Thyroid gland (tissue), 4 donors: ENCODE measurements around the gene STK31. TPM values are rescaled to one million over a fixed set of nuclear protein-coding genes. Genes with fewer than 3 reads are reported as not detected.
"Not testable (repeated sequence)": the region's sequence is repeated elsewhere in the genome, so short reads cannot be mapped to it uniquely, and the experiment has no call there.

Experiments used
- DNase-seq, 2 donors: peaks; one replicate each; pipeline ENCODE4 v3.0.0-alpha.2; 2019
- H3K27ac ChIP-seq, 3 donors: fragments of 200-600 bp; sonication (generic); 1 replicate in 2 of 3; 2 replicates in 1 of 3; pipeline ENCODE4 v1.5.1; 2016 to 2019; ENCODE audit warnings: mild to moderate bottlenecking in 1 of 3, moderate library complexity in 1 of 3
- H3K27me3 ChIP-seq: fragments of 200-600 bp; sonication (generic); one replicate; pipeline ENCODE4 v1.5.1; 2019
- H3K36me3 ChIP-seq, 2 donors: fragments of 200-600 bp; sonication (generic); one replicate each; pipeline ENCODE4 v1.5.1; 2016 to 2019
- H3K4me1 ChIP-seq, 2 donors: fragments of 200-600 bp; sonication (generic); one replicate each; pipeline ENCODE4 v1.5.1; 2017 to 2019
- H3K4me3 ChIP-seq, 3 donors: fragments of 200-600 bp; sonication (generic); replicated peaks in 1 of 3; 1 replicate in 2 of 3; 2 replicates in 1 of 3; pipeline ENCODE4 v1.5.1; 2016; ENCODE audit warnings: mild to moderate bottlenecking in 1 of 3
- H3K9me3 ChIP-seq: fragments of 200-600 bp; sonication (generic); one replicate; pipeline ENCODE4 v1.5.1; 2017
- CTCF ChIP-seq, 6 experiments: fragments of 200-600 bp in 3 of 6; fragments of 450-650 bp in 3 of 6; sonication (generic) in 3 of 6; IDR thresholded peaks; one replicate each; pipeline ENCODE4 v1.5.1; 2016 to 2019; ENCODE audit warnings: antibody characterized with exemption in 6 of 6, mild to moderate bottlenecking in 2 of 6, inconsistent platforms in 1 of 6, moderate library complexity in 1 of 6
- POLR2A ChIP-seq, 2 donors: fragments of 450-650 bp; IDR thresholded peaks; one replicate each; pipeline ENCODE4 v1.6.1; 2017; ENCODE audit warnings: antibody characterized with exemption in 2 of 2, mild to moderate bottlenecking in 2 of 2, moderate library complexity in 1 of 2
- WGBS, 2 donors: methylation state at CpG; one replicate each; pipeline ENCODE4 v1.1.5; 2017; 5-methylcytosine and 5-hydroxymethylcytosine counted together
- intact Hi-C: fragments of 100-400 bp; cut with DNase I; formaldehyde crosslinking; loops from one replicate; pipeline ENCODE4 v1.15.1; 2023
- total RNA-seq, 4 donors: library from RNA; depleted of rRNA; stranded (reverse); fragments of >200 nt; gene quantifications; one replicate each; pipeline ENCODE4 v1.2.3, GENCODE V29; 2016

Gene STK31
- total RNA-seq, 4 donors from 2014 or later: 0.27 to 2.3 (median 0.70) TPM

DNA sequence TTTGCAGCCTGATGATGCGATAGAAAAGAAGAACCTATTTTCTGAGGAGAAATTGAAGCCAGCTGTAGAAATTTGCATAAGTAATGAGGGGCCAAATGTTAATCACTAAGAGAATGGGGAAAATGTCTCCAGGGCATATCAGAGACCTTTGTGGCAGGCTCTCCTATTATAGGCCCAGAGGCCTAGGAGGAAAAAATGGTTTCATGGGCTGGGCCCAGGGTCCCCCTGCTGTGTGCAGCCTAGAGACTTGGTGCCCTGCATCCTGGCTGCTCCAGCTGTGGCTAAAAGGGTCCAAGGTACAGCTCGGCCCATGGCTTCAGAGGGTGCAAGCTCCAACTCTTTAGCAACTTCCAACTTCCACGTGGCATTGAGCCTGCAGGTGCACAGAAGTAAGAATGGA, 123.4 kb downstream of the STK31 start:
- TF ChIP-seq POLR2A (IDR thresholded peaks at IDR 0.05) (no peak), CTCF (IDR thresholded peaks at IDR 0.05) (no peak)
- DNase-seq: no peak
- no peaks in the 10 kb centered on the region for H3K9me3 ChIP-seq
- no peak overlapping the region for H3K4me3 ChIP-seq
- no peak overlapping the region for H3K27ac ChIP-seq
- H3K27me3 ChIP-seq: no peaks in the 10 kb centered on the region
- H3K36me3 ChIP-seq: no peaks in the 10 kb centered on the region
- H3K4me1 ChIP-seq: no peaks in the 10 kb centered on the region
- intact Hi-C loops: no loop called here
- WGBS, 2 donors: 84 to 92% methylated on average over 3 of the region's 3 CpGs

- H3K27me3 ChIP-seq, H3K27ac ChIP-seq, intact Hi-C loops, H3K4me1 ChIP-seq, H3K4me3 ChIP-seq, DNase-seq, H3K36me3 ChIP-seq, H3K9me3 ChIP-seq: not testable (repeated sequence)
- 51 to 63% methylated on average over 6 to 8 of the region's 8 CpGs for WGBS, 2 donors
Measured at GRCh38 chr7:23844837-23845236, 134.8 kb downstream of the STK31 start.

DNA sequence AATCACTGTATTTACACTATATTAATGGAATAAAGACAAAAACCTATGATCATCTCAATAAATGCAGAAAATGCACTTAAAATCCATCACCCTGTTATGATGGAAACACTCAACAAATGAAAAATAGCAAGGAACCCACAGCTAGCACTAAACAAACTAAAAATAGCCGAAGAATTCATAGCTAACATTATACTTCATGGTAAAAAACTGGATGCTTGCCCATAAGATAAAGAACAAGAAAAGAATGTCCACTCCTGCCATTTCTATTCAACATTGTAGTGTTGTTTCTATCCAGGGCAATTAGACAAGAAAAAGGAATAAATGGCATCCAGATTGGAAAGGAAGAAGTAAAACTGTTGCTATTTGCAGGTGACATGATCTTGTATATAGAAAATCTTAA, 142.1 kb downstream of the STK31 start:
- WGBS, 2 donors: 30 to 48% methylated on average over 1 of the region's 1 CpG
- no peaks in the 10 kb centered on the region for H3K9me3 ChIP-seq

GRCh38 chr7:23852988-23853387, 143.0 kb downstream of the STK31 start:
- intact Hi-C loops: no loop called here
- Histone ChIP-seq H3K9me3 (no peaks in the 10 kb centered on the region), H3K36me3 (no peaks in the 10 kb centered on the region), H3K4me3 (no peak overlapping the region), H3K27ac (no peak overlapping the region), H3K27me3 (no peaks in the 10 kb centered on the region), H3K4me1 (no peaks in the 10 kb centered on the region)
- WGBS, 2 donors: 60 to 90% methylated on average over 2 of the region's 2 CpGs
- no peak for DNase-seq
- no peak for TF ChIP-seq CTCF (IDR thresholded peaks at IDR 0.05)
- TF ChIP-seq POLR2A (IDR thresholded peaks at IDR 0.05): no peak

More for the DNA sequence above, 142.1 kb downstream of the STK31 start:
- no peak for DNase-seq
- H3K27me3 ChIP-seq: no peaks in the 10 kb centered on the region
- H3K4me1 ChIP-seq: no peaks in the 10 kb centered on the region
- intact Hi-C loops: no loop called here
- no peaks in the 10 kb centered on the region for H3K36me3 ChIP-seq
- TF ChIP-seq POLR2A (IDR thresholded peaks at IDR 0.05) (no peak), CTCF (IDR thresholded peaks at IDR 0.05) (no peak)
- no peak overlapping the region for H3K4me3 ChIP-seq
- H3K27ac ChIP-seq: no peak overlapping the region

GRCh38 chr7:23863209-23863787, 153.3 kb downstream of the STK31 start:
- intact Hi-C loops: no loop called here
- Histone ChIP-seq H3K36me3 (no peaks in the 10 kb centered on the region), H3K9me3 (no peaks in the 10 kb centered on the region), H3K27ac (no peak overlapping the region), H3K27me3 (no peaks in the 10 kb centered on the region), H3K4me3 (no peak overlapping the region), H3K4me1 (no peaks in the 10 kb centered on the region)
- TF ChIP-seq POLR2A (IDR thresholded peaks at IDR 0.05) (no peak), CTCF (IDR thresholded peaks at IDR 0.05) (peak in 2 of 6 experiments; percentile 19 to 38)
- DNase-seq: peak in 1 of 2 donors; percentile 4
- WGBS, 2 donors: 69 to 71% methylated on average over 1 of the region's 1 CpG
